ENCODE data around the gene SPATA31E1. TPM values are rescaled to one million over a fixed set of nuclear protein-coding genes. Genes with fewer than 3 reads are reported as not detected.
"Not testable (repeated sequence)": the region's sequence is repeated elsewhere in the genome, so short reads cannot be mapped to it uniquely, and the experiment has no call there.

Gene SPATA31E1
- total RNA-seq, 4 donors from 2014 or later, result not detected

DNA sequence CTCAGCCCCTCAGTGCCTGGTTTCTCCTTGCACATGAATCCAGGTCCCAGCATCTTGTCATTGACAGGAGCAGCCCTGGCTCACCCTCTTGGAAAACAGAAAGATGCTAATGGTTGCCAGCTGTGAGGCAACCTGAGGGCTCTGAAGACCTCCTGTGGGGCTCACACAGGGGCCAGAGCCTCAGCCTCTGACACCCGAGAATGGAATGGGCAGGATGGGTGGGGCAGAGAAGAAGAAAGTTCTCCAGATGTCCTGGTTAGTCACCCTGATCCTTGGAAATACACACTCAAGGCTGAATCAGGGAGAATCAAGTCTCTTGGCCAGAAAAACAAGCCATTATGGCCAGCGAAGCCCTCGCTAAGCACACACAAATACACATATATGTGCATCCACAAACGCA lies 32.3 kb upstream of the SPATA31E1 start:
- DNase-seq (ENCODE audit: extremely low spot score), result no peak
- TF ChIP-seq POLR2A (IDR thresholded peaks at IDR 0.05; ENCODE audit: low read depth) (no peak), EP300 (IDR thresholded peaks at IDR 0.05) (no peak), POLR2AphosphoS5 (IDR thresholded peaks at IDR 0.05) (no peak), CTCF (IDR thresholded peaks at IDR 0.05) (no peak)
- no peak overlapping the region for H3K27ac ChIP-seq (replicated peaks in 1 of 4)
- no peaks in the 10 kb centered on the region for H3K27me3 ChIP-seq
- H3K4me3 ChIP-seq, result no peak overlapping the region
- no peaks in the 10 kb centered on the region for H3K36me3 ChIP-seq
- no peaks in the 10 kb centered on the region for H3K4me1 ChIP-seq
- H3K9me3 ChIP-seq, result no peaks in the 10 kb centered on the region
- intact Hi-C loops (cut with DNase I), result no loop called here
- WGBS, result 82% methylated on average over 4 of the region's 4 CpGs

- intact Hi-C loops (cut with DNase I); H3K27me3 ChIP-seq; H3K4me1 ChIP-seq; H3K36me3 ChIP-seq; H3K27ac ChIP-seq (replicated peaks in 1 of 4); H3K4me3 ChIP-seq; DNase-seq (ENCODE audit: extremely low spot score); H3K9me3 ChIP-seq: not testable (repeated sequence)
- WGBS, result 76% methylated on average over 3 of the region's 4 CpGs
Measured at GRCh38 chr9:87851186-87851585, 31.5 kb upstream of the SPATA31E1 start.

GRCh38 chr9:87853302-87853701 lies 29.4 kb upstream of the SPATA31E1 start:
- no peak for TF ChIP-seq CTCF (IDR thresholded peaks at IDR 0.05)
- TF ChIP-seq POLR2AphosphoS5 (IDR thresholded peaks at IDR 0.05), result no peak
- no peak for TF ChIP-seq EP300 (IDR thresholded peaks at IDR 0.05)
- no peak for TF ChIP-seq POLR2A (IDR thresholded peaks at IDR 0.05; ENCODE audit: low read depth)
- 88% methylated on average over 7 of the region's 7 CpGs for WGBS
- Histone ChIP-seq H3K4me3 (no peak overlapping the region), H3K27me3 (no peaks in the 10 kb centered on the region), H3K36me3 (no peaks in the 10 kb centered on the region), H3K27ac (replicated peaks in 1 of 4) (no peak overlapping the region), H3K9me3 (no peaks in the 10 kb centered on the region), H3K4me1 (no peaks in the 10 kb centered on the region)
- intact Hi-C loops (cut with DNase I), result no loop called here
- DNase-seq (ENCODE audit: extremely low spot score), result no peak

GRCh38 chr9:87853876-87854579 lies 28.6 kb upstream of the SPATA31E1 start:
- Histone ChIP-seq H3K4me1 (no peaks in the 10 kb centered on the region), H3K27ac (replicated peaks in 1 of 4) (no peak overlapping the region), H3K27me3 (no peaks in the 10 kb centered on the region), H3K4me3 (no peak overlapping the region), H3K9me3 (no peaks in the 10 kb centered on the region), H3K36me3 (no peaks in the 10 kb centered on the region)
- DNase-seq (ENCODE audit: extremely low spot score), result no peak
- intact Hi-C loops (cut with DNase I), result no loop called here
- WGBS, result 92% methylated on average over 3 of the region's 3 CpGs
- TF ChIP-seq POLR2A (IDR thresholded peaks at IDR 0.05; ENCODE audit: low read depth), result no peak
- no peak for TF ChIP-seq EP300 (IDR thresholded peaks at IDR 0.05)
- no peak for TF ChIP-seq CTCF (IDR thresholded peaks at IDR 0.05)
- no peak for TF ChIP-seq POLR2AphosphoS5 (IDR thresholded peaks at IDR 0.05)

DNA sequence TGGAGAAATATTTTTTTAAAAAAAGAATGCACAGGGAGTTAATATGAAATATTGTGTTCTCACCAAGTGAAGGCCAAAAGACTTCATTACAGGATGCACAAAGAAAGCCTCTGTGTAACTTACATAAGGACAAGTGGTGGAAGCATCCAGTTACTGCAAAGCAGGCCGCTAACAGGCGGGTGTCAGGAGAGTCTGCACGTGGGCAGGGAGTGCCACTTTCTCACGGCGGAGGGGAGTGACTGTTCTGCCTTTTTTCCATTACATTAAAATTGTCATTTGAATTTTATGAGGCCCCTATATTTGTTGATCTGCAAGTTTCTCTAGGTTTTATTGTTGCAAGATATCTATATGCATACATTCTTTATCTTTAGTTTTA lies 28.1 kb upstream of the SPATA31E1 start:
- Histone ChIP-seq H3K4me3 (no peak overlapping the region), H3K27me3 (no peaks in the 10 kb centered on the region), H3K36me3 (no peaks in the 10 kb centered on the region), H3K4me1 (no peaks in the 10 kb centered on the region), H3K27ac (replicated peaks in 1 of 4) (no peak overlapping the region), H3K9me3 (peaks cover 0 to 1% (median 0%) of the 10 kb centered on the region in 4 donors)
- DNase-seq (ENCODE audit: extremely low spot score), result no peak
- intact Hi-C loops (cut with DNase I), result no loop called here
- TF ChIP-seq POLR2AphosphoS5 (IDR thresholded peaks at IDR 0.05) (no peak), EP300 (IDR thresholded peaks at IDR 0.05) (no peak), CTCF (IDR thresholded peaks at IDR 0.05) (no peak), POLR2A (IDR thresholded peaks at IDR 0.05; ENCODE audit: low read depth) (no peak)
- 84% methylated on average over 5 of the region's 5 CpGs for WGBS

Measured in esophagus muscularis mucosa (tissue), 4 donors.